Astrocyte of the spinal cord (primary cell): ENCODE data around the gene S1PR5.

Experiments used
- DNase-seq: peaks from one replicate; pipeline ENCODE4 v3.0.0; 2011; ENCODE audit warnings: low read depth, low spot score
- H3K4me3 ChIP-seq: 2 replicates; pipeline ENCODE4 v1.5.1; 2011; ENCODE audit warnings: low read depth, mild to moderate bottlenecking, low read length, moderate library complexity
- CTCF ChIP-seq: IDR thresholded peaks from 2 replicates; pipeline ENCODE4 v1.5.1; 2012; ENCODE audit warnings: low read depth, mild to moderate bottlenecking, low read length, inconsistent platforms
- in situ Hi-C: cut with HindIII; loops from 2 replicates; pipeline ENCODE4 v1.10.0; 2017; ENCODE audit warnings: low sequenced_read_pairs

S1PR5 gene

GRCh38 chr19:10560154-10560553 is 42.9 kb upstream of the S1PR5 start:
- no peak overlapping the region for H3K4me3 ChIP-seq
- in situ Hi-C loops: no loop called here
- no peak for TF ChIP-seq CTCF
- no peak for DNase-seq

- in situ Hi-C loops: no loop called here
- TF ChIP-seq CTCF: no peak
- no peak overlapping the region for H3K4me3 ChIP-seq
- DNase-seq: no peak
Observed at GRCh38 chr19:10557603-10558197, 40.5 kb upstream of the S1PR5 start.

GRCh38 chr19:10555610-10555973 is 38.3 kb upstream of the S1PR5 start:
- in situ Hi-C loops: no loop called here
- TF ChIP-seq CTCF: no peak
- H3K4me3 ChIP-seq: no peak overlapping the region
- no peak for DNase-seq

GRCh38 chr19:10554760-10555609 is 37.7 kb upstream of the S1PR5 start:
- H3K4me3 ChIP-seq: no peak overlapping the region
- in situ Hi-C loops: no loop called here
- no peak for DNase-seq
- TF ChIP-seq CTCF: no peak

GRCh38 chr19:10553943-10554381 is 36.7 kb upstream of the S1PR5 start:
- no peak for TF ChIP-seq CTCF
- in situ Hi-C loops: no loop called here
- no peak overlapping the region for H3K4me3 ChIP-seq
- no peak for DNase-seq

- DNase-seq: no peak
- in situ Hi-C loops: no loop called here
- TF ChIP-seq CTCF: no peak
- H3K4me3 ChIP-seq: no peak overlapping the region
Observed at GRCh38 chr19:10553087-10553667, 35.9 kb upstream of the S1PR5 start.
